DND-41 (cell line): ENCODE results near the gene NUDT1.
A peak's percentile ranks its signal among the peaks of the same experiment; 100 is the strongest.

Experiments used
- ATAC-seq: fragments of 200-7000 bp; cut with Tn5 transposase; 3 replicates; pipeline ENCODE4 v1.9.1; 2021; ENCODE audit warnings: low read depth; ENCODE audit not compliant: insufficient read depth
- DNase-seq: peaks from one replicate; pipeline ENCODE4 v3.0.0-alpha.2; 2020
- H2AFZ ChIP-seq: 2 replicates; pipeline ENCODE4 v1.6.0; 2012; ENCODE audit warnings: low read depth, low read length
- H3K27ac ChIP-seq: 2 replicates; pipeline ENCODE4 v1.5.1; 2012; ENCODE audit warnings: low read length, inconsistent platforms
- H3K27me3 ChIP-seq: fragments of 200-600 bp; sonication (generic); 2 replicates; pipeline ENCODE4 v1.6.0; 2012; ENCODE audit warnings: low read length, mild to moderate bottlenecking, inconsistent platforms; ENCODE audit not compliant: insufficient read depth, poor library complexity
- H3K36me3 ChIP-seq: 2 replicates; pipeline ENCODE4 v1.5.1; 2012; ENCODE audit warnings: low read length, inconsistent platforms; ENCODE audit not compliant: insufficient read depth
- H3K4me1 ChIP-seq: 2 replicates; pipeline ENCODE4 v1.5.1; 2012; ENCODE audit warnings: mild to moderate bottlenecking, low read length; ENCODE audit not compliant: insufficient read depth
- H3K4me2 ChIP-seq: 2 replicates; pipeline ENCODE4 v1.6.0; 2012; ENCODE audit warnings: mild to moderate bottlenecking, moderate library complexity, low read length, inconsistent platforms; ENCODE audit not compliant: insufficient read depth
- H3K4me3 ChIP-seq, 2 experiments: fragments of 200-600 bp in 1 of 2; shearing (Covaris generic) in 1 of 2; 2 replicates each; pipeline ENCODE4 v1.5.1; 2012 to 2016; ENCODE audit warnings: inconsistent platforms in 2 of 2, low read length in 2 of 2, mild to moderate bottlenecking in 2 of 2, low read depth in 1 of 2, moderate library complexity in 1 of 2
- H3K79me2 ChIP-seq: 2 replicates; pipeline ENCODE4 v1.6.0; 2012; ENCODE audit warnings: low read length, inconsistent platforms; ENCODE audit not compliant: insufficient read depth
- H3K9ac ChIP-seq: 2 replicates; pipeline ENCODE4 v1.6.0; 2012; ENCODE audit warnings: low read depth, mild to moderate bottlenecking, inconsistent platforms, low read length, moderate library complexity
- H3K9me3 ChIP-seq: 2 replicates; pipeline ENCODE4 v1.5.1; 2012; ENCODE audit warnings: low read length, moderate library complexity, mild to moderate bottlenecking, inconsistent platforms; ENCODE audit not compliant: insufficient read depth, severe bottlenecking
- H4K20me1 ChIP-seq: 2 replicates; pipeline ENCODE4 v1.6.0; 2012; ENCODE audit warnings: low read length; ENCODE audit not compliant: insufficient read depth
- CTCF ChIP-seq: IDR thresholded peaks from 2 replicates; pipeline ENCODE4 v1.5.1; 2012; ENCODE audit warnings: borderline replicate concordance, low read length, moderate library complexity, mild to moderate bottlenecking; ENCODE audit not compliant: poor library complexity, severe bottlenecking; ENCODE audit errors: extremely low read depth
- EZH2 ChIP-seq: IDR thresholded peaks from 3 replicates; pipeline ENCODE4 v1.6.1; 2012; ENCODE audit warnings: borderline replicate concordance, low read depth, mild to moderate bottlenecking, moderate library complexity, low read length, inconsistent platforms; ENCODE audit not compliant: severe bottlenecking

The NUDT1 gene

GRCh38 chr7:2241580-2242540 is at the start of gene NUDT1, which contains the start of gene MRM2:
NUDT1 (plus strand) TSS chr7:2242226; CDS start chr7:2244575, 2,349 bp downstream.
MRM2 (minus strand) TSS chr7:2242205; CDS start chr7:2242169, 36 bp downstream.
- Histone ChIP-seq H3K4me2 (peak within 1 kb of the TSS; percentile 88), H3K27ac (peak within 1 kb of the TSS; percentile 78), H3K9me3 (no peaks in the 10 kb centered on the region), H3K36me3 (peaks cover 56% of the 10 kb centered on the region), H4K20me1 (peaks cover 13% of the 10 kb centered on the region), H3K27me3 (no peaks in the 10 kb centered on the region), H3K9ac (peak within 1 kb of the TSS; percentile 99), H3K4me3 (peak within 1 kb of the TSS; percentile 71 to 90), H3K79me2 (peaks cover 67% of the 10 kb centered on the region), H3K4me1 (peaks cover 39% of the 10 kb centered on the region), H2AFZ (peak within 1 kb of the TSS; percentile 94)
- ATAC-seq: peak; percentile 76
- peak; percentile 72 for DNase-seq
- no peak for TF ChIP-seq CTCF
- TF ChIP-seq EZH2: no peak

- Histone ChIP-seq H3K9ac (no peak overlapping the region), H3K79me2 (peaks cover 3% of the 10 kb centered on the region; the same call in 1 of the 2 replicates), H3K4me1 (no peaks in the 10 kb centered on the region), H4K20me1 (peaks cover 4% of the 10 kb centered on the region), H3K4me3 (no peak overlapping the region), H2AFZ (no peak overlapping the region), H3K27ac (no peak overlapping the region), H3K27me3 (no peaks in the 10 kb centered on the region), H3K36me3 (peaks cover 63% of the 10 kb centered on the region), H3K4me2 (no peak overlapping the region), H3K9me3 (no peaks in the 10 kb centered on the region)
- TF ChIP-seq CTCF (no peak), EZH2 (no peak)
- ATAC-seq: no peak
- DNase-seq: no peak
These were observed 49.0 kb upstream of the NUDT1 start for GRCh38 chr7:2192831-2193534.

- H3K9me3 ChIP-seq: no peaks in the 10 kb centered on the region
- no peak overlapping the region for H3K4me2 ChIP-seq
- no peaks in the 10 kb centered on the region for H3K4me1 ChIP-seq
- no peak overlapping the region for H3K4me3 ChIP-seq
- H3K79me2 ChIP-seq: no peaks in the 10 kb centered on the region; the same call in 1 of the 2 replicates
- peaks cover 64% of the 10 kb centered on the region for H3K36me3 ChIP-seq
- no peak overlapping the region for H3K27ac ChIP-seq
- H3K9ac ChIP-seq: no peak overlapping the region
- TF ChIP-seq CTCF: no peak
- no peak for TF ChIP-seq EZH2
- H3K27me3 ChIP-seq: no peaks in the 10 kb centered on the region
- no peak for DNase-seq
- no peak overlapping the region for H2AFZ ChIP-seq
- peaks cover 8% of the 10 kb centered on the region for H4K20me1 ChIP-seq
- no peak for ATAC-seq
These were observed 48.3 kb upstream of the NUDT1 start for GRCh38 chr7:2193575-2194305.
